ENCODE measurements around the gene DEFB123.
"Not testable (repeated sequence)": the region's sequence is repeated elsewhere in the genome, so short reads cannot be mapped to it uniquely, and the experiment has no call there.

The DEFB123 gene, protein sequence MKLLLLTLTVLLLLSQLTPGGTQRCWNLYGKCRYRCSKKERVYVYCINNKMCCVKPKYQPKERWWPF

DNA sequence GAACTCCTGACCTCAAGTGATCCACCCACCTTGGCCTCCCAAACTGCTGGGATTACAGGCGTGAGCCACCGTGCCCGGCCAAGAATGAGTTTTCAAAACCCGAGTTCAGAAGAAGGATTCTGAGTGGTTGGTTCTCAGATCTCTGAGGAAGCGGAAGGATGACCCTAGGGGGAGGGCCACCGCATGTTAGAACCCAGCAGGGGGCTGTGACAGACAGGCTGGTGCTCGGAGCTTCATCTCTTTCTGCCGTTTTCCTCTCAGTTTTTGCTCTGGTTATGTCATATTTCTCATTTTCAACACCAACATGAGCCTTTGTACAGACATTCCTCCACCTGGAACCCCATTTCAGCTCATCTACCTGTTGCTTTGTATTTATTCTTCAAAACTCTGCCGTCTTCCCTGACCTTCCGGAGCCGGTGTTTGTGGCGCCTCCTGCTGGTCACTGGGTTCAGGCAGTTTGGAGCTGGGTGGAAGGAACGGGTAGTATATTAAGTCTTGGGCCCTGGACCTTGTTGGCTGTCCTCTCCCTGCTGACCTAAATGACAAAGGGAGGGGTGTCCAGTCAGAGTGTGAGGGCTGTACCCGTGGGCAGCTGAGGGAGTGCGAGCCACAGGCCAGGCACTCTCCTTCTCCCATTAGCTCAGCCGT is at the start of gene DEFB123:
DEFB123 (plus strand) TSS at position 621 of the 648 bp plus-strand sequence. CDS start 67 bp downstream, outside the sequence.
- no peak for DNase-seq (ENCODE audit: low read depth in 1 of 2, low spot score in 1 of 2)
- no peak for TF ChIP-seq JUND (IDR thresholded peaks at IDR 0.05; ENCODE audit: low read depth)

DNA sequence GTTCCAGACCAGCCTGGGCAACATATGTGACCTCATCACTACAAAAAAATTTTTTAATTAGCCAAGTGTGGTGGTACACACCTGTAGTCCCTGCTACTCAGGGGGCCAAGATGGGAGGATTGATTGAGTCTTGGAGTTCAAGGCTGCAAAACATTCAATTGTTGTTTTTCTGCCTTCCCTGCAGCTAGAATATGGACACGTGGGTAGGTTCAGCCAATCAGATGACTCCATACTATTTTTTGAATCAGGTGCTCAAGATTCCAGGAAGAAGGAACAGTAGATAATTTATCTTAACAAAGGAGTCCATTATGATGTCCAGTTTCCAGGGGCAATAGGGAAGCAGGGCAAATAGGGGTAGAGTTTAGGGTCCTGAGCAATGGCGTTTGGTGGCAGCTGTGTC is 47.6 kb upstream of the DEFB123 start:
- DNase-seq (ENCODE audit: low read depth in 1 of 2, low spot score in 1 of 2): no peak
- in situ Hi-C loops (cut with HindIII; ENCODE audit: low pct_unique_long_range_greater_than_20kb, low sequenced_read_pairs): no loop called here
- TF ChIP-seq JUND (IDR thresholded peaks at IDR 0.05; ENCODE audit: low read depth): no peak

More for the DNA sequence above, at the start of gene DEFB123:
- in situ Hi-C loops (cut with HindIII; ENCODE audit: low pct_unique_long_range_greater_than_20kb, low sequenced_read_pairs): no loop called here

DNA sequence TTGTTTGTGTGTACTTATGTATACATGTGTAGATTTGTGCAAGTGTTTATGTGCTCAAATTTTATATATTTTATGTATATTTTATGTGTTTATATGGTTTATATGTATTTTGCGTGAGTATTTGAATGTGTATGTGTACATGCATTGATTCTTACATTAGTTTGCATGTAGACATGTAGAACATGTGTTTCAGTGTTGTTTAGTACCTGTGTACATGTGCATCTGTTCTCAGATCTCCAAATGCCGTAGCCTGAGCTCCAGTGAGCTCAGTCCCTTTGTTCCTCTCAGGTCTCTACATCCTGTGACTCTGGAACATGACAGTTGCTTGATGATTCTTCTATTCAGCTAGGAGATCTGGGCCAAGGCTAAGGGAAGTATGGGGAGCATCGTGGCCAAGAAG is 45.5 kb upstream of the DEFB123 start:
- in situ Hi-C loops (cut with HindIII; ENCODE audit: low pct_unique_long_range_greater_than_20kb, low sequenced_read_pairs): no loop called here
- no peak for DNase-seq (ENCODE audit: low read depth in 1 of 2, low spot score in 1 of 2)
- no peak for TF ChIP-seq JUND (IDR thresholded peaks at IDR 0.05; ENCODE audit: low read depth)

DNA sequence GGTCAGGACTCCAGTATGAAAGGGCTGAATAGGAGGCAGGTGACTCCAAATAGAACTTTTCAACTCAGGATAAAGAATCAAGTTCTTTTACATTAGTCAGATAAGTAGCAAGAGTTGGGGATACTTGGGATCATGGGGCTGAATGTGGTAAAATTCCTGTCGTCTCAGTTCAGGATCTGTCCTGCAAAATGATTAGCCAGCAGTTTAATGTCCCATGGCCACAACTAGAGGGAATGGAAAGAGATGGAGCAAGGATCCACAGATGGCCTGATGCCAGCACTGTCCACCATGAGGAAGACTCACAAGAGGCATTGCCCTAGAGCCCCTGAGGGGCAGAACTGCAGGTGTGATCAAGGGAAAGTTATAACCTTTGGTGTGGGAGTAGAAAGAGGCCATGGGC is 36.5 kb upstream of the DEFB123 start:
- TF ChIP-seq JUND (IDR thresholded peaks at IDR 0.05; ENCODE audit: low read depth): no peak
- no peak for DNase-seq (ENCODE audit: low read depth in 1 of 2, low spot score in 1 of 2)
- in situ Hi-C loops (cut with HindIII; ENCODE audit: low pct_unique_long_range_greater_than_20kb, low sequenced_read_pairs): no loop called here

DNA sequence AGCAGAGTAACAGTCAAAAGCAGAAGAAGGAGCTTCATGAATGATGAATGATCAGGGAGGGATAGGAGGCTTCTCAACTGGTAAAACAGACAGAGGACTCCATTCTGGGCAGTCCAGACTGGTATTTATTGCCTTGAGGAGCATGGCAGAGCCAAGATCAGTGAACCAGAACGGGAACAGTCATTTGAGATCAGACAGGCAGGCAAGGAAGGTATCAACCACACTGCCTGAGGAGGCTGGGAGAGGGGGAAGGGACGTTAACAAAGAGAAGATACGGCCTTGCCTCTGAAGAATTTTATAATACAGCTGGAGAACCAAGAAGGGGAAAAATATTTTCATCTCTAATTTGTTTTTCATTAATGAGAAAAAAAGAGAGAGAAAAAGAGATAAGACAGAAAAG is 34.3 kb upstream of the DEFB123 start, which contains the start of gene DEFB121:
DEFB121 (minus strand) TSS at position 101 of the 400 bp plus-strand sequence; CDS start at position 38, 63 bp downstream.
- in situ Hi-C loops (cut with HindIII; ENCODE audit: low pct_unique_long_range_greater_than_20kb, low sequenced_read_pairs): no loop called here
- DNase-seq (ENCODE audit: low read depth in 1 of 2, low spot score in 1 of 2): no peak
- TF ChIP-seq JUND (IDR thresholded peaks at IDR 0.05; ENCODE audit: low read depth): no peak

DNA sequence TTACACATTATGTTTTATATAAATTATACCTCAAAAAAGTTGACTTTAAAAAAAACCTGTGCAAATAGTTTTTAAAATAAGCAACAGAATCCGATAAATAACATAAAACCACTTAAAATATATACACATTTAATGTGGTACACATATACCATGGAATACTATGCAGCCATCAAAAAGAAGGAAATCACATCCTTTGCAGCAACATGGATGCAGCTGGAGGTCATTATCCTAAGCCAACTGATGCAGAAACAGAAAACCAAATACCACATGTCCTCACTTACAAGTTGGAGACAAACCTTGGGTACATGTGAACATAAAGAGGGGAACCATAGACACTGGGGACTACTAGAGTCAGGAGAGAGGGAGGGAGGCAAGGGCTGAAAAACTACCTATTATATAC is 30.4 kb upstream of the DEFB123 start:
- in situ Hi-C loops (cut with HindIII; ENCODE audit: low pct_unique_long_range_greater_than_20kb, low sequenced_read_pairs): no loop called here
- TF ChIP-seq JUND (IDR thresholded peaks at IDR 0.05; ENCODE audit: low read depth): no peak
- no peak for DNase-seq (ENCODE audit: low read depth in 1 of 2, low spot score in 1 of 2)

DNA sequence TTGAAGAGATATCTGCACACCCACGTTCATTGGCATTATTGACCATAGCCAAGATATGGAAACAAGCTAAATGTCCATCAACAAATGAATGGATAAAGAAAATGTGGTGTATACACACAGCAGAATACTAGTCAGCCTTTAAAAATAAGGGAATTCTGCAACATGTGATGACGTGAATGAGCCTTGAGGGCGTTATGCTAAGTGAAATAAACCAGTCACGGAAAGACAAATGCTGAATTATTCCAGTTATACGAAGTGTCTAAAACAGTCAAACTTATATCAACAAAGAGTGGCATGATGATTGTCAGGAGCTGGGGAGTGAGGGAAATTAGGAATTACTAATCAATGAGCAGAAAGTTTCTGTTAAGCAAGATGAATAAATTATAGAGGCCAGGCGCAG is 26.1 kb upstream of the DEFB123 start:
- DNase-seq (ENCODE audit: low read depth in 1 of 2, low spot score in 1 of 2): no peak
- in situ Hi-C loops (cut with HindIII; ENCODE audit: low pct_unique_long_range_greater_than_20kb, low sequenced_read_pairs): no loop called here
- no peak for TF ChIP-seq JUND (IDR thresholded peaks at IDR 0.05; ENCODE audit: low read depth)

DNA sequence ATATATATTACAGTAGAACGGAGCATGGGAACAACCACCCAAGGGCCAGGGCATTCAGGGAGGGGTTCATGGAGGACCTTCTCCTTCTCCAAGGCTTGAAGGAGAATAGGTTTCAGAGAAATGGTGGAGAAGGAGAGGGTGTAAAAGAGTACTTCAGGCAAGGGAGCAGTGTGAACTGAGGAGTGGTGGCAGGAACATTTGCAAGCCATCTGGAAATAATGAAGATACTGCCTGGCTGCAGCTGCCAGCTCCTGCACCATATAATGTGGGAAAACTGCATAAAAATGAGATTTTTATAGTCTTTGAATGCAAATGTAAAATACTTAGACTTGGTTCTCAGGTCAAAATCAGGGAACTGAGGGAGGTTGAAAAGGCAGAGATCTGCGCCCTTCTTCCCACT is 24.8 kb upstream of the DEFB123 start:
- DNase-seq (ENCODE audit: low read depth in 1 of 2, low spot score in 1 of 2): no peak
- in situ Hi-C loops (cut with HindIII; ENCODE audit: low pct_unique_long_range_greater_than_20kb, low sequenced_read_pairs): no loop called here
- TF ChIP-seq JUND (IDR thresholded peaks at IDR 0.05; ENCODE audit: low read depth): no peak

DNA sequence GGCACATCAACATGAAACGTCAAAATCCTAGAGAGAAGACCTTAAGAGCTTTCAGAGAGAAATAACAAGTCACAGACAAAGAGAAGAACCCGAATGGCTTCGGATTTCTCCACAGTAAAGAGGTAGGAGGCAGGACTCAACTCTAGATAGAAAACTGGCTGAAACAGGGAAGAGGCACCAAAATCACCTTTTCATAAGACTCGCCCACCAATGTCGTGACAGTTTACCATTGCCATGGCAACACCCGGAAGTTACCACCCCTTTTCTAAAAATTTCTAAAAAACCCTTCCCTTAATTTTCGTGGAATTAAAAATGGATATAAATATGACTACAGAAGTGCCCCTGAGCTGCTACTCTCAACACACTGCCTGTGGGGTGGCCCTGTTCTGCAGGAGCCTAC is 22.1 kb upstream of the DEFB123 start:
- TF ChIP-seq JUND (IDR thresholded peaks at IDR 0.05; ENCODE audit: low read depth): no peak
- in situ Hi-C loops (cut with HindIII; ENCODE audit: low pct_unique_long_range_greater_than_20kb, low sequenced_read_pairs): no loop called here
- DNase-seq (ENCODE audit: low read depth in 1 of 2, low spot score in 1 of 2): no peak

DNA sequence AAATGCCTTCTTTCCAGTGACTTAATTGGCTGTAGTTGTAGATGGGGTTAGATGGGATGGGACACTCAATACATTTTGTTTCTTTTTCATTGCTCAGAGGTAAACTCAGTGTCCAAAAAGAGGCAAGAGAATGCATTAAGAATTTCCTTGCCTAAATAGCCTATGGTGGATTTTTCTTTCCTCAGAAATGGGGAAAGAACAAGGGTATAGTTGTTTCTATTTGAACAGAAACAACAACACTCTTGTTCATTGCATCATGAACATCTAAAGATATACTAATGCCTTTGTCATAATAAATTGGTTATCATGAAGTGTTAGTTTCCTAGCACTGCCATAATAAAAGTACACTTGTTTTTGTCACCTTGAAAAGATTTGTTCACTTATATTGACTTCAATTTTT is 14.6 kb upstream of the DEFB123 start:
- no peak for DNase-seq (ENCODE audit: low read depth in 1 of 2, low spot score in 1 of 2)
- TF ChIP-seq JUND (IDR thresholded peaks at IDR 0.05; ENCODE audit: low read depth): no peak
- in situ Hi-C loops (cut with HindIII; ENCODE audit: low pct_unique_long_range_greater_than_20kb, low sequenced_read_pairs): no loop called here

DNA sequence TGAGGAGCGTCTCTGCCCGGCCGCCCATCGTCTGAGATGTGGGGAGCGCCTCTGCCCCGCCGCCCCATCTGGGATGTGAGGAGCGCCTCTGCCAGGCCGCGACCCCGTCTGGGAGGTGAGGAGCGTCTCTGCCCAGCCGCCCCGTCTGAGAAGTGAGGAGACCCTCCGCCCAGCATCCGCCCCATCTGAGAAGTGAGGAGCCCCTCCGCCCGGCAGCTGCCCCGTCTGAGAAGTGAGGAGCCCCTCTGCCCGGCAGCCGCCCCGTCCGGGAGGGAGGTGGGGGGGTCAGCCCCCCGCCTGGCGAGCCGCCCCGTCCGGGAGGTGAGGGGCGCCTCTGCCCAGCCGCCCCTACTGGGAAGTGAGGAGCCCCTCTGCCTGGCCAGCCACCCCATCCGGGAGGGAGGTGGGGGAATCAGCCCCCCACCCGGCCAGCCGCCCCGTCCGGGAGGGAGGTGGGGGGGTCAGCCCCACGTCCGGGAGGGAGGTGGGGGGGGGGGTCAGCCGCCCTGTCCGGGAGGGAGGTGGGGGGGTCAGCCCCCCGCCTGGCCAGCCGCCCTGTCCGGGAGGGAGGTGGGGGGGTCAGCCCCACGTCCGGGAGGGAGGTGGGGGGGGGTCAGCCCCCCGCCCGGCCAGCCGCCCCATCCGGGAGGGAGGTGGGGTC is 13.4 kb upstream of the DEFB123 start:
- DNase-seq (ENCODE audit: low read depth in 1 of 2, low spot score in 1 of 2); in situ Hi-C loops (cut with HindIII; ENCODE audit: low pct_unique_long_range_greater_than_20kb, low sequenced_read_pairs): not testable (repeated sequence)

DNA sequence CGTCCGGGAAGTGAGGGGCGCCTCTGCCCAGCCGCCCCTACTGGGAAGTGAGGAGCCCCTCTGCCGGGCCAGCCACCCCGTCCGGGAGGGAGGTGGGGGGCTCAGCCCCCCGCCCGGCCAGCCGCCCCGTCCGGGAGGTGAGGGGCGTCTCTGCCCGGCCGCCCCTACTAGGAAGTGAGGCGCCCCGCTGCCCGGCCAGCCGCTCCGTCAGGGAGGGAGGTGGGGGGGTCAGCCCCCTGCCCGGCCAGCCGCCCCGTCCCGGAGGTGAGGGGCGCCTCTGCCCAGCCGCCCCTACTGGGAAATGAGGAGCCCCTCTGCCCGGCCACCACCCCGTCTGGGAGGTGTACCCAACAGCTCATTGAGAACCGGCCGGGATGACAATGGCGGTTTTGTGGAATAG is 12.9 kb upstream of the DEFB123 start:
- DNase-seq (ENCODE audit: low read depth in 1 of 2, low spot score in 1 of 2); in situ Hi-C loops (cut with HindIII; ENCODE audit: low pct_unique_long_range_greater_than_20kb, low sequenced_read_pairs): not testable (repeated sequence)

DNA sequence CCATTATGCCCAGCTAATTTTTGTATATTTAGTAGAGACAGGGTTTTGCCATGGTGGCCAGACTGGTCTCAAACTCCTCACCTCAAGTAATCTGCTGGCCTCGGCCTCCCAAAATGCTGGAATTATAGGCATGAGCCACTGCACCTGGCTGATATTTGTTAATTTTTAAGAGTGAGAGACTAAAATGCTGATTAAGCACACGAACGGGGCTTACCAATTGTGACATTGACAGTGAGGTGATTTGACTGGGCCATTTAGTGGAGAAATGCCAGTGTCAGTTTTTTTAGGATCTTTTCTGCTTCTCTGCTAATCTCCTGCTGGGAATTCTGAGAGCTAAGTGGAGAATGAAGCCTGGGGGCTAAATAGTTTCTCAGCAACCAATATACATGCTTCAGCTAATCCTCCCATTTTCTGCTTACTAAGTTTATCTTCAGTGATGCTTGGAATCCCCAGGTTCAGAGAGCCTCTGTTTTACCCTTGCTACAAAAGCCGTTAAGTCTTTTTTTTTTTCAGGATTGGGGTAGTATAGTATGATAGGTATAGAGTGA is 9.8 kb upstream of the DEFB123 start:
- TF ChIP-seq JUND (IDR thresholded peaks at IDR 0.05; ENCODE audit: low read depth): no peak
- DNase-seq (ENCODE audit: low read depth in 1 of 2, low spot score in 1 of 2): no peak
- in situ Hi-C loops (cut with HindIII; ENCODE audit: low pct_unique_long_range_greater_than_20kb, low sequenced_read_pairs): no loop called here

Data from T47D (cell line).